Measurements from ENCODE around the gene ADCY3. TPM values are rescaled to one million over a fixed set of nuclear protein-coding genes. Genes with fewer than 3 reads are reported as not detected.

Gene ADCY3
- total RNA-seq, 6 experiments from 2014 or later = 54.4 to 80.7 (median 72.0) TPM

- Mint-ChIP-seq H3K27me3 (ENCODE audit: insufficient read depth) (no peaks in the 10 kb centered on the region), H3K36me3 (ENCODE audit: low read depth) (peaks cover 42% of the 10 kb centered on the region), H3K27ac (no peak overlapping the region), H3K4me3 (no peak overlapping the region), H3K4me1 (ENCODE audit: low read depth) (peaks cover 38% of the 10 kb centered on the region), H3K9me3 (peaks cover 33% of the 10 kb centered on the region)
- no peak for DNase-seq
- TF ChIP-seq CTCF (IDR thresholded peaks at IDR 0.05) = no peak
Observed at GRCh38 chr2:24891201-24891600, 28.8 kb downstream of the ADCY3 start.

- Mint-ChIP-seq H3K27me3 (ENCODE audit: insufficient read depth) (no peaks in the 10 kb centered on the region; the same call in 1 of the 2 replicates), H3K4me3 (no peak overlapping the region), H3K36me3 (ENCODE audit: low read depth) (peaks cover 27% of the 10 kb centered on the region), H3K27ac (no peak overlapping the region), H3K4me1 (ENCODE audit: low read depth) (peaks cover 40% of the 10 kb centered on the region), H3K9me3 (peaks cover 13% of the 10 kb centered on the region)
- TF ChIP-seq CTCF (IDR thresholded peaks at IDR 0.05) = no peak
- no peak for DNase-seq
Observed at GRCh38 chr2:24889221-24889620, 30.8 kb downstream of the ADCY3 start.

GRCh38 chr2:24888177-24888576, 31.9 kb downstream of the ADCY3 start:
- TF ChIP-seq CTCF (IDR thresholded peaks at IDR 0.05) = no peak
- Mint-ChIP-seq H3K27me3 (ENCODE audit: insufficient read depth) (peaks cover 2% of the 10 kb centered on the region), H3K4me3 (no peak overlapping the region), H3K27ac (peak overlapping the region; percentile 98), H3K9me3 (peaks cover 3% of the 10 kb centered on the region; the same call in 1 of the 2 replicates), H3K36me3 (ENCODE audit: low read depth) (peaks cover 18% of the 10 kb centered on the region), H3K4me1 (ENCODE audit: low read depth) (peaks cover 40% of the 10 kb centered on the region)
- no peak for DNase-seq

GRCh38 chr2:24887307-24887874, 32.6 kb downstream of the ADCY3 start:
- Mint-ChIP-seq H3K4me1 (ENCODE audit: low read depth) (peaks cover 44% of the 10 kb centered on the region), H3K4me3 (peak overlapping the region; percentile 66; the same call in 1 of the 2 replicates), H3K36me3 (ENCODE audit: low read depth) (peaks cover 18% of the 10 kb centered on the region), H3K9me3 (peaks cover 3% of the 10 kb centered on the region; the same call in 1 of the 2 replicates), H3K27me3 (ENCODE audit: insufficient read depth) (peaks cover 2% of the 10 kb centered on the region), H3K27ac (peak overlapping the region; percentile 98)
- no peak for TF ChIP-seq CTCF (IDR thresholded peaks at IDR 0.05)
- DNase-seq = no peak

GRCh38 chr2:24886691-24887304, 33.2 kb downstream of the ADCY3 start:
- peaks cover 50% of the 10 kb centered on the region for H3K4me1 Mint-ChIP-seq (ENCODE audit: low read depth)

More at GRCh38 chr2:24886691-24887304, 33.2 kb downstream of the ADCY3 start:
- DNase-seq = peak; percentile 70
- H3K36me3 Mint-ChIP-seq (ENCODE audit: low read depth) = peaks cover 21% of the 10 kb centered on the region
- peaks cover 3% of the 10 kb centered on the region; the same call in 1 of the 2 replicates for H3K9me3 Mint-ChIP-seq
- TF ChIP-seq CTCF (IDR thresholded peaks at IDR 0.05) = no peak
- H3K27me3 Mint-ChIP-seq (ENCODE audit: insufficient read depth) = peaks cover 2% of the 10 kb centered on the region
- H3K4me3 Mint-ChIP-seq = peak overlapping the region; percentile 66
- H3K27ac Mint-ChIP-seq = peak overlapping the region; percentile 98

All from HFFc6 (cell line).